Lower lobe of right lung (tissue), 2 donors: ENCODE results near the gene PHF23. TPM values are rescaled to one million over a fixed set of nuclear protein-coding genes. Genes with fewer than 3 reads are reported as not detected.

Experiments
- ATAC-seq, 2 donors: fragments of 200-7000 bp; cut with Tn5 transposase; one replicate each; pipeline ENCODE4 v1.9.1; 2020 to 2022; ENCODE audit warnings: mild to moderate bottlenecking in 2 of 2, moderate library complexity in 2 of 2
- DNase-seq: peaks from one replicate; pipeline ENCODE4 v3.0.0-alpha.2; 2020
- H3K27ac ChIP-seq: fragments of 200-600 bp; one replicate; pipeline ENCODE4 v1.8.0; 2022
- H3K27me3 ChIP-seq: fragments of 200-600 bp; one replicate; pipeline ENCODE4 v1.8.0; 2022; ENCODE audit warnings: low read depth
- H3K36me3 ChIP-seq: fragments of 200-600 bp; one replicate; pipeline ENCODE4 v1.8.0; 2022; ENCODE audit warnings: mild to moderate bottlenecking
- H3K4me1 ChIP-seq: fragments of 200-600 bp; one replicate; pipeline ENCODE4 v1.8.0; 2022
- H3K4me3 ChIP-seq: fragments of 200-600 bp; one replicate; pipeline ENCODE4 v1.8.0; 2022; ENCODE audit warnings: mild to moderate bottlenecking
- H3K9me3 ChIP-seq: fragments of 200-600 bp; one replicate; pipeline ENCODE4 v1.8.0; 2022
- CTCF ChIP-seq: fragments of 200-600 bp; IDR thresholded peaks from one replicate; pipeline ENCODE4 v1.8.0; 2022; ENCODE audit warnings: antibody characterized with exemption, mild to moderate bottlenecking
- intact Hi-C: fragments of 100-400 bp; cut with DNase I; formaldehyde crosslinking; loops from one replicate; pipeline ENCODE4 v1.11.0; 2022
- total RNA-seq: library from RNA; stranded (reverse); fragmentation: NEBNext Ultra II Directional; extraction: Animal tissue kit (Norgen Biotek cat#: 25700); gene quantifications from one replicate; pipeline ENCODE4 v1.2.1, GENCODE V29; 2021
- donor health status: DM: no; HTN: yes; CAD: no; lungs with severe emphysema.

PHF23 gene
- total RNA-seq, 1 donor from 2014 or later: 33.9 TPM

DNA sequence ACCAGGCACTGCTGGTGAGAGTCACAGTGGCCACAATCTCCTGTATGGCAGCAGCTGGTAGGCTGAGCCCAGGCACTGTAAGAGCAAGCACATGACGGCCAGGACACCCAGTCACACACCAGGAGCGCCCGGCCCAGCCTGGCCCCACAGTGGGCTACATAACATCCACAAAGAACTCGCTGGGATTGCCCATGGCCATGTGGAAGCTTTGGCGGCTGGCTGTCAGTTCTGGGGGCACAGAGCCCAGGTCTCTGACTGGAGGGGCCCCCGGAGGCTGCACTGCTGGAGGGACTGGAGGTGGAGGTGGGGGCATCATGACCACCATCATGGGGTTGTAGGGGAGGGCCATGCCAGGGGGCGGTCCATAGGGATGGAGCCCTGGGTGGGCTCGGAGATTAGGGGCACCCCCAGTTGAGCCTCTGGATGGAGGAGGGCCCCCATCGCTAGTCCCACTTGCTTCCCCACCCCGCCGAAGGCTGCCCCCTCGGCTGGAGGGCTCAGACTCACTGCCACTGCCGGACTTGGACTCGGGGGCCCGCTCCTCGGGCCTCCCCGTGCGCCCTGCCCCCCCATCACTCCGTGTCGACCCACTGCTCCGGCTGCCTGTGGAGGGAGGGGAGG, 13.4 kb downstream of the PHF23 start:
- ATAC-seq: no peak
- no peak for DNase-seq
- no peak overlapping the region for H3K4me3 ChIP-seq
- TF ChIP-seq CTCF: no peak
- H3K36me3 ChIP-seq: peaks cover 94% of the 10 kb centered on the region
- no peaks in the 10 kb centered on the region for H3K9me3 ChIP-seq
- intact Hi-C loops: no loop called here
- H3K27ac ChIP-seq: no peak overlapping the region
- peaks cover 8% of the 10 kb centered on the region for H3K4me1 ChIP-seq
- H3K27me3 ChIP-seq: no peaks in the 10 kb centered on the region

- Histone ChIP-seq H3K4me3 (no peak overlapping the region), H3K27ac (no peak overlapping the region), H3K27me3 (no peaks in the 10 kb centered on the region), H3K4me1 (peaks cover 14% of the 10 kb centered on the region), H3K9me3 (no peaks in the 10 kb centered on the region), H3K36me3 (peaks cover 84% of the 10 kb centered on the region)
- ATAC-seq: no peak
- DNase-seq: no peak
- intact Hi-C loops: no loop called here
- TF ChIP-seq CTCF: no peak
Measured at GRCh38 chr17:7224661-7225111, 14.6 kb downstream of the PHF23 start.

DNA sequence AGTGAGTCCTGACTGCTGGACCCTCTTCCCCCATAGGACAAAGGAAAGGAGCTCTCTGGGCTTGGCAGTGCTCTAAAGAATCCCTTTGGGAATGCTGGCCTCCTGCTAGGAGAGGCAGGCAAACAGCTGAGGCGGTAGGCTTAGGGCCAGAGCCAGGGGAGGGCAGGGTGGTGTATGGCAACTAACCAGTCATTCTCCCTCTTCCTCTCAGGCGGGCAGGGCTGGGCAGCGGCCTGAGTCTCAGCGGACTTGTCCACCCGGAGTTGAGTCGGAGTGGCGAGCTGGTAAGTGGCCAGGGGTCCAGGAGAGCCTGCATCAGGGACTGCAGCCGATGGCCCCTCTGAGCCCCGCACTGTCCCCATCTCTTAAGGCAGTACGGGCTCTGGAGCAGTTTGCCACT, 15.1 kb downstream of the PHF23 start:
- Histone ChIP-seq H3K27ac (no peak overlapping the region), H3K27me3 (no peaks in the 10 kb centered on the region), H3K4me1 (peaks cover 19% of the 10 kb centered on the region), H3K9me3 (no peaks in the 10 kb centered on the region), H3K4me3 (no peak overlapping the region), H3K36me3 (peaks cover 79% of the 10 kb centered on the region)
- intact Hi-C loops: no loop called here
- no peak for TF ChIP-seq CTCF
- ATAC-seq (no peak), DNase-seq (no peak)

DNA sequence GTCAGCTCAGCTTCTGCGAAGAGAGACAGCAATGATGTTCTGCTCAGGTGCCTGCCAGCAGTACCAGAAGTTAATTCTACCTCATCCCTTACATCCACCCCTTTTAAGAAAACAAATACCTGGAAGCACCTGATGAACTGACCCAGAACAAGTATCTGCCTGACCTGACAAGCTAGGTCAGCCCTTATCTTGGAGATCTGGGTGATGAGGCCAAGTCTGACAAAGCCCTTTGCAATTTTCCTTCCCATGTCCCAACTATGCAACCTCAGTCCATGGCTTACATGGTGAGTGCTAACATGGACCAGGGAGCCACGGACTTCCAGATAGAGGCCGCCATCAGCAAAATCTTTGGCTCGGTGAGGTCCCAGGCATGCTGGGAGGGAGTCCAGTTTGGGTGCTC, 15.9 kb downstream of the PHF23 start:
- no peaks in the 10 kb centered on the region for H3K27me3 ChIP-seq
- TF ChIP-seq CTCF: no peak
- no peak overlapping the region for H3K4me3 ChIP-seq
- intact Hi-C loops: no loop called here
- H3K4me1 ChIP-seq: peaks cover 27% of the 10 kb centered on the region
- no peak for DNase-seq
- H3K36me3 ChIP-seq: peaks cover 71% of the 10 kb centered on the region
- no peak for ATAC-seq
- no peaks in the 10 kb centered on the region for H3K9me3 ChIP-seq
- H3K27ac ChIP-seq: no peak overlapping the region

DNA sequence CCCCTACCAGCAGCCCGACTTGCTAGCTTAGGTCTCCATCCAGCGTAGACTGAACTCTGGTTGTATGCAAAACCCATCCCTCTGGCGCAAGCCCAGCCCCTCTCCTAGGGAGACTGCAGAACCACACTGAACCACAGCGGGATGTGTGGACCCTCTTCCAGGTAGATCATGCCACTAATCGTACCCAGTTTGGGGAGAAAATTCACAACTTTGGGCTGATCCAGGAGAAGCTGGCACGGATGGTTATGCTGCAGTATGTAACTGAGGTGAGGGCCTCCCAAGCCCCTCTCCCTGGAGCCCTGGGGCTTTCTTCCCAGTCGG, 16.3 kb downstream of the PHF23 start:
- Histone ChIP-seq H3K27ac (no peak overlapping the region), H3K4me3 (no peak overlapping the region), H3K9me3 (no peaks in the 10 kb centered on the region), H3K4me1 (peaks cover 31% of the 10 kb centered on the region), H3K27me3 (no peaks in the 10 kb centered on the region), H3K36me3 (peaks cover 67% of the 10 kb centered on the region)
- TF ChIP-seq CTCF: no peak
- DNase-seq (no peak), ATAC-seq (no peak)
- intact Hi-C loops: no loop called here
